ENCODE measurements around the gene SF1. TPM values are rescaled to one million over a fixed set of nuclear protein-coding genes. Genes with fewer than 3 reads are reported as not detected.

SF1 gene
- total and polyA plus RNA-seq, 9 of the 15 experiments (the other 6 are each of a cell fraction or from before 2014, with no cell fraction given), result 13.1 to 334 (median 111) TPM

- TF ChIP-seq, protein P1, sequence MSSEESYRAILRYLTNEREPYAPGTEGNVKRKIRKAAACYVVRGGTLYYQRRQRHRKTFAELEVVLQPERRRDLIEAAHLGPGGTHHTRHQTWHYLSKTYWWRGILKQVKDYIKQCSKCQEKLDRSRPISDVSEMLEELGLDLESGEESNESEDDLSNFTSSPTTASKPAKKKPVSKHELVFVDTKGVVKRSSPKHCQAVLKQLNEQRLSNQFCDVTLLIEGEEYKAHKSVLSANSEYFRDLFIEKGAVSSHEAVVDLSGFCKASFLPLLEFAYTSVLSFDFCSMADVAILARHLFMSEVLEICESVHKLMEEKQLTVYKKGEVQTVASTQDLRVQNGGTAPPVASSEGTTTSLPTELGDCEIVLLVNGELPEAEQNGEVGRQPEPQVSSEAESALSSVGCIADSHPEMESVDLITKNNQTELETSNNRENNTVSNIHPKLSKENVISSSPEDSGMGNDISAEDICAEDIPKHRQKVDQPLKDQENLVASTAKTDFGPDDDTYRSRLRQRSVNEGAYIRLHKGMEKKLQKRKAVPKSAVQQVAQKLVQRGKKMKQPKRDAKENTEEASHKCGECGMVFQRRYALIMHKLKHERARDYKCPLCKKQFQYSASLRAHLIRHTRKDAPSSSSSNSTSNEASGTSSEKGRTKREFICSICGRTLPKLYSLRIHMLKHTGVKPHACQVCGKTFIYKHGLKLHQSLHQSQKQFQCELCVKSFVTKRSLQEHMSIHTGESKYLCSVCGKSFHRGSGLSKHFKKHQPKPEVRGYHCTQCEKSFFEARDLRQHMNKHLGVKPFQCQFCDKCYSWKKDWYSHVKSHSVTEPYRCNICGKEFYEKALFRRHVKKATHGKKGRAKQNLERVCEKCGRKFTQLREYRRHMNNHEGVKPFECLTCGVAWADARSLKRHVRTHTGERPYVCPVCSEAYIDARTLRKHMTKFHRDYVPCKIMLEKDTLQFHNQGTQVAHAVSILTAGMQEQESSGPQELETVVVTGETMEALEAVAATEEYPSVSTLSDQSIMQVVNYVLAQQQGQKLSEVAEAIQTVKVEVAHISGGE (CRISPR knock-in tag; IDR thresholded peaks at IDR 0.05), result peak in 1 of 3 experiments; percentile 80; a peak in 2 of 6 replicates
- TF ChIP-seq ZNF592 (IDR thresholded peaks at IDR 0.05), result peak; percentile 38; the same call in 1 of the 2 replicates
- TF ChIP-seq ZNF146 (CRISPR knock-in tag; IDR thresholded peaks at IDR 0.05; ENCODE audit: unreplicated experiment), result no peak
- no peak for TF ChIP-seq BACH1 (tag; IDR thresholded peaks at IDR 0.05)
- TF ChIP-seq ZBTB5 (IDR thresholded peaks at IDR 0.05), result peak; percentile 96
- TF ChIP-seq, protein P2, sequence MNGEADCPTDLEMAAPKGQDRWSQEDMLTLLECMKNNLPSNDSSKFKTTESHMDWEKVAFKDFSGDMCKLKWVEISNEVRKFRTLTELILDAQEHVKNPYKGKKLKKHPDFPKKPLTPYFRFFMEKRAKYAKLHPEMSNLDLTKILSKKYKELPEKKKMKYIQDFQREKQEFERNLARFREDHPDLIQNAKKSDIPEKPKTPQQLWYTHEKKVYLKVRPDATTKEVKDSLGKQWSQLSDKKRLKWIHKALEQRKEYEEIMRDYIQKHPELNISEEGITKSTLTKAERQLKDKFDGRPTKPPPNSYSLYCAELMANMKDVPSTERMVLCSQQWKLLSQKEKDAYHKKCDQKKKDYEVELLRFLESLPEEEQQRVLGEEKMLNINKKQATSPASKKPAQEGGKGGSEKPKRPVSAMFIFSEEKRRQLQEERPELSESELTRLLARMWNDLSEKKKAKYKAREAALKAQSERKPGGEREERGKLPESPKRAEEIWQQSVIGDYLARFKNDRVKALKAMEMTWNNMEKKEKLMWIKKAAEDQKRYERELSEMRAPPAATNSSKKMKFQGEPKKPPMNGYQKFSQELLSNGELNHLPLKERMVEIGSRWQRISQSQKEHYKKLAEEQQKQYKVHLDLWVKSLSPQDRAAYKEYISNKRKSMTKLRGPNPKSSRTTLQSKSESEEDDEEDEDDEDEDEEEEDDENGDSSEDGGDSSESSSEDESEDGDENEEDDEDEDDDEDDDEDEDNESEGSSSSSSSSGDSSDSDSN (IDR thresholded peaks at IDR 0.05; ENCODE audit: borderline replicate concordance in 1 of 2, low read depth in 2 of 2, low read length in 2 of 2), result peak; percentile 47 to 86; a peak in 2 of 4 replicates
- TF ChIP-seq CREB1 (IDR thresholded peaks at IDR 0.05), result no peak; the same call in none of the 2 replicates
- TF ChIP-seq CREB1 (CRISPR knock-in tag; IDR thresholded peaks at IDR 0.05), result peak; percentile 58; the same call in 1 of the 2 replicates
- TF ChIP-seq RBFOX2 (IDR thresholded peaks at IDR 0.05; ENCODE audit: low read depth, low read length), result peak; percentile 89
- no peak for TF ChIP-seq NUFIP1 (IDR thresholded peaks at IDR 0.05; ENCODE audit: partially characterized antibody)
- TF ChIP-seq, protein P3, sequence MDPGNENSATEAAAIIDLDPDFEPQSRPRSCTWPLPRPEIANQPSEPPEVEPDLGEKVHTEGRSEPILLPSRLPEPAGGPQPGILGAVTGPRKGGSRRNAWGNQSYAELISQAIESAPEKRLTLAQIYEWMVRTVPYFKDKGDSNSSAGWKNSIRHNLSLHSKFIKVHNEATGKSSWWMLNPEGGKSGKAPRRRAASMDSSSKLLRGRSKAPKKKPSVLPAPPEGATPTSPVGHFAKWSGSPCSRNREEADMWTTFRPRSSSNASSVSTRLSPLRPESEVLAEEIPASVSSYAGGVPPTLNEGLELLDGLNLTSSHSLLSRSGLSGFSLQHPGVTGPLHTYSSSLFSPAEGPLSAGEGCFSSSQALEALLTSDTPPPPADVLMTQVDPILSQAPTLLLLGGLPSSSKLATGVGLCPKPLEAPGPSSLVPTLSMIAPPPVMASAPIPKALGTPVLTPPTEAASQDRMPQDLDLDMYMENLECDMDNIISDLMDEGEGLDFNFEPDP (CRISPR knock-in tag; IDR thresholded peaks at IDR 0.05), result no peak
- TF ChIP-seq ZKSCAN3 (CRISPR knock-in tag; IDR thresholded peaks at IDR 0.05), result no peak
Measured at GRCh38 chr11:64810271-64810890, 32.0 kb upstream of the SF1 start, which contains the start of gene MEN1 (continued).

All from K562 (cell line).